B cell (primary cell): Measurements from ENCODE around the gene MEAF6. TPM values are rescaled to one million over a fixed set of nuclear protein-coding genes. Genes with fewer than 3 reads are reported as not detected.

Experiments
- ATAC-seq: fragments of 200-7000 bp; cut with Tn5 transposase; one replicate; pipeline ENCODE4 v1.10.0; 2021; ENCODE audit warnings: low read depth, mild to moderate bottlenecking, moderate number of reproducible peaks, moderate library complexity
- CTCF ChIA-PET: fragments of 350-600 bp; sonication (Branson Sonifier 250); formaldehyde crosslinking; loops from one replicate; lab custom pipeline; 2021; ENCODE audit warnings: antibody characterized with exemption, inconsistent platforms; lab: Charles Lee
- POLR2A ChIA-PET: fragments of 350-600 bp; sonication (Branson Sonifier 250); formaldehyde crosslinking; loops from one replicate; lab custom pipeline; 2021; ENCODE audit warnings: antibody characterized with exemption; lab: Charles Lee
- DNase-seq: peaks from one replicate; pipeline ENCODE4 v3.0.0; 2013
- H2AFZ ChIP-seq: 2 replicates; pipeline ENCODE4 v1.6.1; 2012; ENCODE audit warnings: mild to moderate bottlenecking, low read depth, low read length; ENCODE audit not compliant: insufficient read depth, poor library complexity, severe bottlenecking
- H3K27ac ChIP-seq, 2 donors: 1 replicate in 1 of 2; 2 replicates in 1 of 2; pipeline ENCODE4 v1.5.1; 2012 to 2013; ENCODE audit warnings: low read length in 2 of 2, mild to moderate bottlenecking in 2 of 2, moderate library complexity in 1 of 2
- H3K27me3 ChIP-seq, 4 experiments: fragments of 200-600 bp in 1 of 4; sonication (generic) in 1 of 4; replicated peaks in 1 of 4; 1 replicate in 2 of 4; 2 replicates in 2 of 4; pipeline versions ENCODE4 v1.6.1 to v1.7.0; 2013 to 2016; ENCODE audit warnings: low read length in 3 of 4, mild to moderate bottlenecking in 2 of 4, mixed read lengths in 1 of 4, moderate library complexity in 1 of 4; ENCODE audit not compliant: insufficient read depth in 4 of 4, control insufficient read depth in 3 of 4; ENCODE audit errors: control extremely low read depth in 1 of 4
- H3K36me3 ChIP-seq, 2 experiments: replicated peaks in 1 of 2; 1 replicate in 1 of 2; 2 replicates in 1 of 2; pipeline versions ENCODE4 v1.6.1 to v1.7.1; 2013; ENCODE audit warnings: low read length in 1 of 2; ENCODE audit not compliant: insufficient read depth in 2 of 2, control insufficient read depth in 1 of 2; ENCODE audit errors: control extremely low read depth in 1 of 2, extremely low read depth in 1 of 2
- H3K4me1 ChIP-seq, 2 donors: fragments of 200-600 bp in 1 of 2; sonication (generic) in 1 of 2; 1 replicate in 1 of 2; 2 replicates in 1 of 2; pipeline versions ENCODE4 v1.5.1 to v1.6.1; 2013 to 2017; ENCODE audit warnings: low read length in 2 of 2; ENCODE audit not compliant: control insufficient read depth in 2 of 2, insufficient read depth in 2 of 2
- H3K4me2 ChIP-seq: replicated peaks from 2 replicates; pipeline ENCODE3; 2012; ENCODE audit warnings: mild to moderate bottlenecking, low read depth, low read length; ENCODE audit not compliant: poor library complexity, severe bottlenecking
- H3K4me3 ChIP-seq, 5 experiments: fragments of 200-600 bp in 1 of 5; sonication (generic) in 1 of 5; 1 replicate in 3 of 5; 2 replicates in 2 of 5; pipeline versions ENCODE4 v1.5.1 to v1.7.0; 2011 to 2016; ENCODE audit warnings: low read length in 4 of 5, mild to moderate bottlenecking in 4 of 5, low read depth in 2 of 5, control low read depth in 1 of 5, moderate library complexity in 1 of 5; ENCODE audit not compliant: insufficient read depth in 1 of 5; ENCODE audit errors: control extremely low read depth in 1 of 5, extremely low read depth in 1 of 5
- H3K79me2 ChIP-seq: fragments of 200-600 bp; sonication (generic); one replicate; pipeline ENCODE4 v1.6.0; 2016; ENCODE audit warnings: low read length; ENCODE audit not compliant: control insufficient read depth, insufficient read depth
- H3K9ac ChIP-seq: fragments of 200-600 bp; sonication (generic); 2 replicates; pipeline ENCODE4 v1.6.1; 2017; ENCODE audit warnings: mild to moderate bottlenecking, low read length, moderate library complexity
- H3K9me3 ChIP-seq, 3 donors: one replicate each; pipeline versions ENCODE4 v1.6.1 to v1.7.1; 2013; ENCODE audit warnings: low read length in 2 of 3; ENCODE audit not compliant: control insufficient read depth in 2 of 3, insufficient read depth in 1 of 3; ENCODE audit errors: control extremely low read depth in 1 of 3
- H4K20me1 ChIP-seq: 2 replicates; pipeline ENCODE4 v1.6.0; 2012; ENCODE audit warnings: mild to moderate bottlenecking, low read length; ENCODE audit not compliant: insufficient read depth, control insufficient read depth, poor library complexity, severe bottlenecking
- H3K27ac Mint-ChIP-seq: one replicate; pipeline ENCODE4 v1.8.0; 2021; ENCODE audit warnings: mixed read lengths
- H3K27me3 Mint-ChIP-seq: one replicate; pipeline ENCODE4 v1.8.0; 2021; ENCODE audit warnings: mixed read lengths
- H3K4me1 Mint-ChIP-seq: one replicate; pipeline ENCODE4 v1.8.0; 2021; ENCODE audit warnings: mixed read lengths
- H3K4me3 Mint-ChIP-seq: one replicate; pipeline ENCODE4 v1.8.0; 2021; ENCODE audit warnings: mixed read lengths
- H3K9me3 Mint-ChIP-seq: one replicate; pipeline ENCODE4 v1.8.0; 2022; ENCODE audit warnings: mixed read lengths; ENCODE audit not compliant: insufficient read depth
- EZH2 ChIP-seq: IDR thresholded peaks from 2 replicates; pipeline ENCODE4 v1.6.1; 2012; ENCODE audit warnings: borderline replicate concordance, low read depth, mild to moderate bottlenecking, moderate library complexity, low read length; ENCODE audit not compliant: insufficient read depth, poor library complexity, severe bottlenecking
- WGBS: methylation state at CpG from one replicate; pipeline ENCODE4 v1.1.5; 2013; ENCODE audit warnings: missing lambda C conversion rate; ENCODE audit not compliant: insufficient coverage; 5-methylcytosine and 5-hydroxymethylcytosine counted together
- intact Hi-C: fragments of 100-400 bp; cut with micrococcal nuclease; formaldehyde crosslinking; loops from one replicate; pipeline ENCODE4 v1.10.0; 2022
- polyA plus RNA-seq: library from polyadenylated mRNA; depleted of rRNA; stranded (reverse); fragments of >200 nt; gene quantifications from 2 replicates; pipeline ENCODE4 v1.2.3, GENCODE V29; 2012
- total RNA-seq, 2 donors: library from RNA; stranded (reverse); fragments of 120-200 nt in 1 of 2; gene quantifications; 1 replicate in 1 of 2; 2 replicates in 1 of 2; pipeline versions ENCODE4 v1.2.3 to v1.2.4, GENCODE V29; 2013 to 2022
- TF ChIP-seq, protein P1 (sequence below): fragments of 200-600 bp; IDR thresholded peaks from one replicate; pipeline ENCODE4 v1.8.0; 2022; ENCODE audit warnings: antibody characterized with exemption, mild to moderate bottlenecking

The MEAF6 gene
- total and polyA plus RNA-seq, 2 donors (not counting 1 experiment from before 2014, with no cell fraction given) = 52.5 to 84.2 TPM

DNA sequence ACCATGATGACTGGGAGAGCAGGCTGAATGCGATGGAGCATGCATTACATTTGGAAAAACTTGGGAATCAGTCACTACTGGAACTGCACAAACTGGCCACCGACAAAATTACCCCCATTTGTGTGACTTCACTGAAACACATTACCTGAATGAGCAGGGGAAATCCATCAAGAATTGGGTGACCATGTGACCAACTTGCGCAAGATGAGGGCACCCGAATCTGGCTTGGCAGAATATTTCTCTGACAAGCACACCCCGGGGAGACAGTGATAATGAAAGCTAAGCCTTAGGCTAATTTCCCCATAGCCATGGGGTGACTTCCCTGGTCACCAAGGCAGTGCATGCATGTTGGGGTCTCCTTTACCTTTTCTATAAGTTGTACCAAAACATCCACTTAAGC lies 30.5 kb upstream of the MEAF6 start:
- ChIA-PET CTCF (no interaction called here), POLR2A (no interaction called here)
- Mint-ChIP-seq H3K27me3 (no peaks in the 10 kb centered on the region), H3K9me3 (no peaks in the 10 kb centered on the region), H3K4me1 (peaks cover 8% of the 10 kb centered on the region), H3K27ac (no peak overlapping the region), H3K4me3 (no peak overlapping the region)
- Histone ChIP-seq H4K20me1 (peaks cover 8% of the 10 kb centered on the region), H3K36me3 (peaks cover 14 to 60% of the 10 kb centered on the region in 2 experiments), H3K9ac (no peak overlapping the region), H3K79me2 (peaks cover 47% of the 10 kb centered on the region), H3K27ac (no peak overlapping the region), H3K4me2 (no peak overlapping the region), H3K4me3 (no peak overlapping the region), H2AFZ (no peak overlapping the region), H3K4me1 (no peaks in the 10 kb centered on the region), H3K27me3 (no peaks in the 10 kb centered on the region), H3K9me3 (no peaks in the 10 kb centered on the region)
- no peak for ATAC-seq
- TF ChIP-seq, protein P1, sequence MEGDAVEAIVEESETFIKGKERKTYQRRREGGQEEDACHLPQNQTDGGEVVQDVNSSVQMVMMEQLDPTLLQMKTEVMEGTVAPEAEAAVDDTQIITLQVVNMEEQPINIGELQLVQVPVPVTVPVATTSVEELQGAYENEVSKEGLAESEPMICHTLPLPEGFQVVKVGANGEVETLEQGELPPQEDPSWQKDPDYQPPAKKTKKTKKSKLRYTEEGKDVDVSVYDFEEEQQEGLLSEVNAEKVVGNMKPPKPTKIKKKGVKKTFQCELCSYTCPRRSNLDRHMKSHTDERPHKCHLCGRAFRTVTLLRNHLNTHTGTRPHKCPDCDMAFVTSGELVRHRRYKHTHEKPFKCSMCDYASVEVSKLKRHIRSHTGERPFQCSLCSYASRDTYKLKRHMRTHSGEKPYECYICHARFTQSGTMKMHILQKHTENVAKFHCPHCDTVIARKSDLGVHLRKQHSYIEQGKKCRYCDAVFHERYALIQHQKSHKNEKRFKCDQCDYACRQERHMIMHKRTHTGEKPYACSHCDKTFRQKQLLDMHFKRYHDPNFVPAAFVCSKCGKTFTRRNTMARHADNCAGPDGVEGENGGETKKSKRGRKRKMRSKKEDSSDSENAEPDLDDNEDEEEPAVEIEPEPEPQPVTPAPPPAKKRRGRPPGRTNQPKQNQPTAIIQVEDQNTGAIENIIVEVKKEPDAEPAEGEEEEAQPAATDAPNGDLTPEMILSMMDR = no peak
- no peak for TF ChIP-seq EZH2
- 95% methylated on average over 5 of the region's 5 CpGs for WGBS
- no peak for DNase-seq
- intact Hi-C loops = no loop called here

DNA sequence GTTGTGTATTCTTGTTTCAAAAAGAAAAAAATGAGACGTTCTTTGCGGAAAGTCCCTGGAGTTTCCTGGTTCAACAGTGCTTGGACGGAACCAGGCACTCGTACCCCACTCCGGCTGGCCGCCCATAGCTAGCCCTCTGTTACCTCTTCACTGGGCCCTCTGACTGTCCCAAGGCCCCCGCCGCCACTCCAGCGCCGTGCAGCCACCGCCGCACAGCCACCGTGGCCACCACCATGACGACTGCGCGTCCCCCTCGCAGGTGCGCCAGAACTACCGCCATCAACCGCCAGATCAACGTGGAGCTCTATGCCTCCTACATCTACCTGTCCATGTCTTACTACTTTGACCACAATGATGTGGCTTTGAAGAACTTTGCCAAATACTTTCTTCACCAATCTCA lies 30.0 kb upstream of the MEAF6 start:
- no peak overlapping the region for H2AFZ ChIP-seq
- intact Hi-C loops = no loop called here
- Mint-ChIP-seq H3K27me3 (no peaks in the 10 kb centered on the region), H3K4me3 (no peak overlapping the region), H3K4me1 (peaks cover 4% of the 10 kb centered on the region), H3K27ac (no peak overlapping the region), H3K9me3 (no peaks in the 10 kb centered on the region)
- H3K27ac ChIP-seq = no peak overlapping the region
- H3K4me3 ChIP-seq = no peak overlapping the region
- no peak for TF ChIP-seq EZH2
- TF ChIP-seq, protein P1 = no peak
- H3K9ac ChIP-seq = no peak overlapping the region
- no peaks in the 10 kb centered on the region for H3K4me1 ChIP-seq
- CTCF ChIA-PET = no interaction called here
- no peak for DNase-seq
- POLR2A ChIA-PET = no interaction called here
- WGBS = 100% methylated on average over 17 of the region's 21 CpGs
- peaks cover 12 to 60% of the 10 kb centered on the region in 2 experiments for H3K36me3 ChIP-seq
- no peak overlapping the region for H3K4me2 ChIP-seq
- H3K79me2 ChIP-seq = peaks cover 43% of the 10 kb centered on the region
- no peak for ATAC-seq
- H4K20me1 ChIP-seq = peaks cover 9% of the 10 kb centered on the region
- no peaks in the 10 kb centered on the region for H3K9me3 ChIP-seq
- no peaks in the 10 kb centered on the region for H3K27me3 ChIP-seq
